ENCODE measurements around the gene ZNF747. TPM values are rescaled to one million over a fixed set of nuclear protein-coding genes. Genes with fewer than 3 reads are reported as not detected.

Gene ZNF747
- total RNA-seq, 1 donor from 2014 or later = 21.6 TPM

DNA sequence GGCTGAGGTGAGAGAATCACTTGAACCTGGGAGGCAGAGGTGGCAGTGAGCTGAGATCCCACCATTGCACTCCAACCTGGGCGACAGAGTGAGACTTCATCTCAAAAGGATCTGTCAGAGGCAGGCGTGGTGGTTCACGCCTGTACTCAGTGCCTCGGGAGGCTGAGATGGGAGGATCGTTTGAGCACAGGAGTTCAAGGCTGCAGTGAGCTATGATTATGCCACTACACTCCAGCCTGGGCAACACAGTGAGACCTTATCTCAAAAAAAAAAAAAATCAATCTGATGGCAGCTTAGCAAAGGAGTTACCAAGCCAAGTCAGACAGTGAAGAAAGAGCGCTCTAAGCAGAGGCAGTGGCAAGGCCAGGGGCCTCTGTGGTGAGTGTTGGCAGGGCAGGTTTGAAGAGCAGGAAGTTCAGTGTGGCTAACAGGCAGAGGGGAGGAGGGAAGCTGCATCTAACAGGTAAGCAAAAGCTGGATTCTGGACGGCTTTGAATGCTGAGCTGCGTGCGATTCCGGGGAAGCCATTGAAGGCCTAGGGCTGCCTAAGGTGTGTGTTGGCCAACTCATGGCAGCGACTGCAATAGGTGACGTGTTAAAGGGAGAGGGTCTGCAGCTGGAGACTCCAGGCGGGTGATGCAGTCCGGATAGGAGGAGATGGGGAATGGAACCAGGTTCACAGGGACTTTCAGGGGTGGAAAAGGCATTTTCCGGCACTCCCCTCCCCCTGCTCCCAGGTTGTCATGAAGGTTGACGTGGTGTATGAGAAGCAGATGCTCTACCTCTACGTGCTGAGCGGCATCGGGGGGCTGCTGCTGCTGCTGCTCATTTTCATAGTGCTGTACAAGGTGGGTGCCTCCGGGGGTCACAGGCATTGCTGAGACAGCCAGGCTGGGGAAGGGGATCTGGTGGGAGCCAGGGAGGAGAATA, 15.3 kb downstream of the ZNF747 start:
- DNase-seq (no peak), ATAC-seq (ENCODE audit: low read depth) (no peak)
- CTCF ChIA-PET = no interaction called here
- intact Hi-C loops (cut with micrococcal nuclease) = no loop called here
- no peak overlapping the region for H3K27ac Mint-ChIP-seq
- POLR2A ChIA-PET = interaction anchor here (0.7 to 0.8 kb wide), 2 partner anchors 39 to 141 kb away, joined by 3 read pairs; partner anchors contain the start of gene ZNF764
- no peaks in the 10 kb centered on the region for H3K4me1 Mint-ChIP-seq
- peaks cover 73% of the 10 kb centered on the region for H3K36me3 Mint-ChIP-seq (ENCODE audit: low read depth)
- TF ChIP-seq, protein P1, sequence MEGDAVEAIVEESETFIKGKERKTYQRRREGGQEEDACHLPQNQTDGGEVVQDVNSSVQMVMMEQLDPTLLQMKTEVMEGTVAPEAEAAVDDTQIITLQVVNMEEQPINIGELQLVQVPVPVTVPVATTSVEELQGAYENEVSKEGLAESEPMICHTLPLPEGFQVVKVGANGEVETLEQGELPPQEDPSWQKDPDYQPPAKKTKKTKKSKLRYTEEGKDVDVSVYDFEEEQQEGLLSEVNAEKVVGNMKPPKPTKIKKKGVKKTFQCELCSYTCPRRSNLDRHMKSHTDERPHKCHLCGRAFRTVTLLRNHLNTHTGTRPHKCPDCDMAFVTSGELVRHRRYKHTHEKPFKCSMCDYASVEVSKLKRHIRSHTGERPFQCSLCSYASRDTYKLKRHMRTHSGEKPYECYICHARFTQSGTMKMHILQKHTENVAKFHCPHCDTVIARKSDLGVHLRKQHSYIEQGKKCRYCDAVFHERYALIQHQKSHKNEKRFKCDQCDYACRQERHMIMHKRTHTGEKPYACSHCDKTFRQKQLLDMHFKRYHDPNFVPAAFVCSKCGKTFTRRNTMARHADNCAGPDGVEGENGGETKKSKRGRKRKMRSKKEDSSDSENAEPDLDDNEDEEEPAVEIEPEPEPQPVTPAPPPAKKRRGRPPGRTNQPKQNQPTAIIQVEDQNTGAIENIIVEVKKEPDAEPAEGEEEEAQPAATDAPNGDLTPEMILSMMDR (IDR thresholded peaks at IDR 0.05) = no peak
- H3K9me3 Mint-ChIP-seq = no peaks in the 10 kb centered on the region
- H3K4me3 Mint-ChIP-seq = no peak overlapping the region
- H3K27me3 Mint-ChIP-seq = no peaks in the 10 kb centered on the region

DNA sequence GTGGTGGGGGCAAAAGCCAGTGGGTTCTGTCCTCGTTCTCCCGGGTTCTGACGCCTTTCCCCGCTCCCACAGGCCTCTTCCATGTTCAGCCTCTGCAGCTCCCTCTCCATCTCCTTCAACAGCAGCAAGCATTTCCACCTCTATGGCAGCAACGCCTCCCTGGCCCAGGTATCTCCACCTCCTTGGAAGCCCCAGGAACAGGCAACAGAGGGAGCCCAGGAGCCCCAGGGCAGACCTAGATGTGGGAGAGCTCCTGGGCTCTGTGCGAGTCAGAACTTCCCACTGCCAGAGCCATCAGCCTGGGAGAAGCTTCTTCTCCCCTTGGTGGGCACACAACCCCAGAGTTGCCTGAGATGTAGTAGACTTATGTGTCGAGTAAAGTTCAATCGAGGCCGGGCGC, 16.1 kb downstream of the ZNF747 start:
- intact Hi-C loops (cut with micrococcal nuclease) = no loop called here

DNA sequence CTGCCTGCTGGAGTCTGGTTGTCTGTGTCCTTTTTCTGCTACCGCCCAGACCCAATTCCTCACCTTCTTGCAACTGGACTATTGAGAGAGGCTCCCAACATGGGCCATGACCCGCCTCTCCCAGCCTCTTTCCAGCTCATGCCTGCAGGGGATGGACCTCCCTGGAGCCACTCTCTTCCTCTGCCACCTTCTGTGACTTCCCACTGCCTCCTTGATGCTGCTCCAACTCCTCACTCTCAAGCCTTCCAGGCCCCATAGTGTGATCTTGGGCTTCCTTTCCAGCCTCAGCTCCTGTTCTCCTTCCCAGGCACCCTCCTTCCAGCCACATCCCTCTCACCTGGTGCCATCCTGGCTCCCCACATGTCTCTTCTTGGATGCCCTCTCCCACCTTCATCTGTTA, 19.4 kb downstream of the ZNF747 start:
- peaks cover 87% of the 10 kb centered on the region for H3K36me3 Mint-ChIP-seq (ENCODE audit: low read depth)
- H3K9me3 Mint-ChIP-seq = no peaks in the 10 kb centered on the region
- intact Hi-C loops (cut with micrococcal nuclease) = no loop called here
- ChIA-PET CTCF (no interaction called here), POLR2A (interaction anchor here (0.7 to 1.0 kb wide), 2 partner anchors 13 to 86 kb away, joined by 3 to 4 read pairs; partner anchors contain the start of gene DCTPP1)
- TF ChIP-seq, protein P1 (IDR thresholded peaks at IDR 0.05) = no peak
- no peak for DNase-seq
- no peak overlapping the region for H3K4me3 Mint-ChIP-seq
- no peak for ATAC-seq (ENCODE audit: low read depth)
- H3K27ac Mint-ChIP-seq = peak overlapping the region; percentile 6
- H3K27me3 Mint-ChIP-seq = no peaks in the 10 kb centered on the region
- H3K4me1 Mint-ChIP-seq = no peaks in the 10 kb centered on the region

More for the DNA sequence above, 16.1 kb downstream of the ZNF747 start:
- H3K27me3 Mint-ChIP-seq = no peaks in the 10 kb centered on the region
- POLR2A ChIA-PET = interaction anchor here (0.7 kb wide), 1 partner anchor 141 kb away, joined by 3 read pairs; no protein-coding TSS in a partner anchor
- TF ChIP-seq, protein P1 (IDR thresholded peaks at IDR 0.05) = no peak
- peaks cover 77% of the 10 kb centered on the region for H3K36me3 Mint-ChIP-seq (ENCODE audit: low read depth)
- ATAC-seq (ENCODE audit: low read depth) (no peak), DNase-seq (no peak)
- no peaks in the 10 kb centered on the region for H3K4me1 Mint-ChIP-seq
- peak overlapping the region; percentile 30 for H3K27ac Mint-ChIP-seq
- CTCF ChIA-PET = no interaction called here
- no peaks in the 10 kb centered on the region for H3K9me3 Mint-ChIP-seq
- H3K4me3 Mint-ChIP-seq = no peak overlapping the region

DNA sequence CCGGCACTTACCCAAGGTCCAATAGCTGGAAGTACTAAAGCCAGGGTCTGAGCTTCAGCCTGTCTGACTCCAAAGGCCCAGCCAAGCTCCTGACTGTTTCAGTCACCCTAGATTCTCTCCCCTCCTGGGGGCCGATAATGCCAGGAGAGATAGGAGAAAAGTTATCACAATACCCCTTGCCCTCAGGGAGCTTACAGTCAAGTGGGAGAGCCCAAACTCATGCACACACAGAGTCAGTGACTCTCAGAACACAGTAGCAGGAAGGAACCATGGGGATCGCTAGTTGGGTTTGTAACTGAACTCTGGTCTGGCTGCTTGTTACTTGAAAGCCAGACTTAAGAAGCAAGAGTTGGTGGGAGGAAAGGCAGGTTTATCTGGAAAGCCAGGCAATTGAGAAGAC, 23.1 kb downstream of the ZNF747 start:
- ATAC-seq (ENCODE audit: low read depth) = no peak
- CTCF ChIA-PET = interaction anchor here (1.7 kb wide), 1 partner anchor 62 kb away, joined by 4 read pairs; no protein-coding TSS in a partner anchor
- POLR2A ChIA-PET = interaction anchor here (0.6 to 1.1 kb wide), 4 partner anchors 15 to 32 kb away, joined by 3 to 6 read pairs (median 4); no protein-coding TSS in a partner anchor

More for the DNA sequence above, 23.1 kb downstream of the ZNF747 start:
- H3K4me3 Mint-ChIP-seq = no peak overlapping the region
- H3K27ac Mint-ChIP-seq = peak overlapping the region; percentile 30
- H3K27me3 Mint-ChIP-seq = no peaks in the 10 kb centered on the region
- no peaks in the 10 kb centered on the region for H3K9me3 Mint-ChIP-seq
- TF ChIP-seq, protein P1 (IDR thresholded peaks at IDR 0.05) = no peak
- intact Hi-C loops (cut with micrococcal nuclease) = no loop called here
- H3K36me3 Mint-ChIP-seq (ENCODE audit: low read depth) = peaks cover 73% of the 10 kb centered on the region
- DNase-seq = no peak
- H3K4me1 Mint-ChIP-seq = no peaks in the 10 kb centered on the region

Measured in activated B cell treated with CpG ODN at 0.5 μM for 24 hours (primary cell).